GM18520 (cell line): ENCODE measurements around the gene ATG2B.
"Not testable (repeated sequence)": the region's sequence is repeated elsewhere in the genome, so short reads cannot be mapped to it uniquely, and the experiment has no call there.

Experiments
- ATAC-seq: cut with Tn5 transposase; IDR thresholded peaks from one replicate; pipeline ENCODE4 v1.9.1; 2021; ENCODE audit not compliant: unreplicated experiment

ATG2B gene

DNA sequence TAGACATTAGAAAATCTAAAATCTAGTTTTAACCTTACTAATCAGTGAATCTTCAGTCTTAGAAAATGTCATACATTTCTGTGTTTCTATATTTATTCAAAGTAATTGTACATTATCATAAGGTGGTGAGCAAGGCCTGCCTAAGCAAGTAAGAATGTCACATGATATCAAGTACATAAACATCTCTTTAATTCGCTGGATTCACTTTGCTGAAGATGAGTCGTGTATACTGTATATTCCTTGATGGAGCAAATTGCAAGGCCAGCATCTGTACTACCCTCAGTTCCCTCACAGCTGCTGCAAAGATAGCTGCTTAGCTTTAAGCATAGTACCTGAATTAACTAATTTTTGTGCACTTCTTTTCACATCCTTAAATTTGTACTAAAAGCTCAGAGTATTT lies 20.3 kb upstream of the ATG2B start:
- ATAC-seq: no peak

DNA sequence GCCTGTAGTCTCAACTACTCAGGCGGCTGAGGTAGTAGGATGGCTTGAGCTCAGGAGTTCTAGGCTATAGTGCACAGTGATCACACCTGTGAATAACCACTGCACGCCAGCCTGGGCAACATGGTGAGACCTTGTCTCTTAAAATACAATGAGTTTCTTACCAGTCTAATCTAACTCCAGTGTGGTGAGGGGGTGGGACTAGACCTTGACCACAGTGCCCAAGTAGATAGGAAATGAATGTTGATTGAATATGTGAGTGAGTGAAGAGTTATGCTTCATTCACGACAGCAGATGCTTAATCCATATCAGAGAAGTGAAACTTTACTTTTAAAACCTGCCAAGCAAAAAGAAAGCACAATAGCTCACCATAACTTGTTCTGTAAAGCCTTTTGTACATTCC lies 17.6 kb upstream of the ATG2B start:
- no peak for ATAC-seq

DNA sequence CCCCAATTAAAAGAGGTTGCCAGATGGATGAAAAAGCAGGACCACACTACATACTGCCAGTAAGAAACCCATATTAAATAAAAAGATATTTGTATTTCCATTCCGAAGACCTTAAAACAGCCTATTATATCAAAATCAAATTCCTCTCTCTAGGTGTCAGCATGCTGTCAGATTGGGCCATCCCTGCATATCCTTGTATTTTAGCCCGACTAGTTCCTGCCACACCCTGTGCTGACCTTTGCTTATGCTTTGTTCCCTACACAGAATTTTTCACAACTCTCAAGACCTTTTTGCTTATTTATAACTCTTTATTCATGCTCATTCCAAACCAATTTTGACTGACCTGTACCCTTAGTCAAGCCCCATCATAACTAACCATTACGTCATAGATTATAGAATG lies 13.0 kb upstream of the ATG2B start:
- ATAC-seq: no peak

DNA sequence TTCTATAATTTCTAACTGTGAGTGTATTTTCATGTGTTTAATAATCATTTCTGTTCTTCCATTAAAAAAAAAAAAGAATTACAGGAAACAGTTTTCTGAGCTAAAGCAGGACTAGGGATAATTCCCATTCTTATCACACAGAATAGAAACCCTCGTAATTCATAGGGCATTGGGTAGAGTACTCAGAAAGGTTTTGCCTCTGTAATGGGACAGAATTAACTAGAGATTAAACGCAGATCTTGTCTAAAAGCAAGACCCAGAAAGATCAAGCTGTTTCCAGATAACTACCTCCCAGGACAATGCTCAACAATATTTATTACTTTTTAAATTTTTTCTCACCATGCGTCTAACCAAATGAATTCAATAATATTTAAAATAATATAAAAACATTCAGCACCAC lies 10.4 kb upstream of the ATG2B start:
- ATAC-seq: no peak

DNA sequence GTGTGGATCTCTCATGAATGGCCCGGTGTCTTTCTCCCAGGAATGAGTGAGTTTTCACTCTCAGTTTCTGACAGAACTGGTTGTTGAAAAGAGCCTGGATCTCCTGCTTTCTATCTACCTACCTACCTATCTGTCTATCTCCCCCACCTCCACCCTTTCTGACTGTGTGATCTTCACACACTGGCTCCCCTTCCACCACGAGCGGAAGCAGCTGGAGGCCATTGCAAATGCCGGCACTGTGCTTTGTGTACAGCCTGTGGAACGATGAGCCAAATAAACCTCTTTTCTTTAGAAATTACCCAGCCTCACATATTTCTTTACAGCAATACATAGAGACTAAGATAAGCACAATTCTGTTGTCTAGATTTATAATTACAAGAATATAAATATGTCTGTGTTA lies 7.4 kb upstream of the ATG2B start:
- no peak for ATAC-seq

DNA sequence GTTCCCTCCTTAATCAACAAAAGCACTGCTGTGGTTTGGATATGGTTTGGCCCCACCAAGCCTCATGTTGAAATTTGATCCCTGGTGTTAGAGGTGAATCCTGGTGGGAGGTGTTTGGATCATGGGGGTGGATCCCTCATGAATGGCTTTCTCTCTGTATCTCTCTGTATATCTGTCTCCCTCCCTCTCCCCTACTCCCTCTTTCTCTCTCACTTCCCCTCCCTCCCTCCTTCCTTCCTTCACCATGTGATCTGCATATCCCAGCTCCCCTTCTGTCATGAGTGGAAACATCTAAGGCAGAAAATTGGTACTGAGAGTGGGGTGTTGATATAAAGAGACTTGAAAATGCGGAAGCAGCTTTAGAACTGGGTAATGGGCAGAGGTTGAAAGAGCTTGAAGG lies 5.4 kb upstream of the ATG2B start:
- no peak for ATAC-seq

DNA sequence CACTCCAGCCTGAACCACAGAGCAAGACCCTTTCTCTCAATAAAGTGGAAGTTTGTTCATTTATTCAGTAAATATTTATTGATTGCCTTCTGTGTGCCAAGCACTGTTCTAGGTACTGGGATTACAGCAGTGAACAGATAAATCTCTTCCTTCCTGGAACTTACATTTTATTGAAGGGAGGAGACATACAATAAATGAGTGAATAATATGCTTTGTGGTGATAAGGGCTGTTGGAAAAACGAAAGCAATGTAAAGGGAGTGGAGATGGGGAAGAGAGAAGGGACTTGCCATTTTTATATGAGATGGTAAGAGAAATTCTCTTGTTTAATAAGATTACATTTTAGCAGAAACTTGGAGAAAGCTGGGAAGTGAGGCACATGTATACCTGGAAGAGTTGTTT lies 1.8 kb upstream of the ATG2B start:
- no peak for ATAC-seq

DNA sequence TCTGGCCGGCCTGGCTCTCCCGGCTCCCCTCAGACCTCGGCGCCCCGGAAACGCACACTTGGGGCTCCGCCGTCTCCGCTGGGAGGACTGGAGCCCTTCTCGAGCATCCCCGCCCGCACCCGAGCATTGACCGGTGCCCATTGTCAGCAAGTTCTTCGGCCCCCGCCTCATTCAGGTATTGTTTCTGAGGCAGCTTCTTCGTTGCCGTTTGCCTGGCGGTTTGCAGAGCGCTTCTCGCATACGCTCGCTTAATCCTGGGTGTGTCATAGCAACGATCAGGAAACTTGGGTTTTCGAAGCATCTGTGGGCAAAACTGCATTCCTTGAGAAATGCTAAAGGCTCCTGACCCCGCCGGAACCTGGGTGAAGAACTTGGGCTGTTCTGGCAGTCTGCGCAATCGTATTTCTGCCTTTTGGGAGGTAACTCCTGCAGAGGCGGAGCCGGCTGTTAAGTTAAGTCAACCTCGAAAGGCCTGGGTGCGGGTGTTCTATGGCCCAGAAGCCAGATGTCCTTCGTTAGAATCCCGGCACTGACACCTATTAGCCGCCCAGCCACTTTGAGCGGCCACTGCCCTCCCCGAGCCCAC lies 703 bp upstream of the ATG2B start:
- ATAC-seq: no peak

DNA sequence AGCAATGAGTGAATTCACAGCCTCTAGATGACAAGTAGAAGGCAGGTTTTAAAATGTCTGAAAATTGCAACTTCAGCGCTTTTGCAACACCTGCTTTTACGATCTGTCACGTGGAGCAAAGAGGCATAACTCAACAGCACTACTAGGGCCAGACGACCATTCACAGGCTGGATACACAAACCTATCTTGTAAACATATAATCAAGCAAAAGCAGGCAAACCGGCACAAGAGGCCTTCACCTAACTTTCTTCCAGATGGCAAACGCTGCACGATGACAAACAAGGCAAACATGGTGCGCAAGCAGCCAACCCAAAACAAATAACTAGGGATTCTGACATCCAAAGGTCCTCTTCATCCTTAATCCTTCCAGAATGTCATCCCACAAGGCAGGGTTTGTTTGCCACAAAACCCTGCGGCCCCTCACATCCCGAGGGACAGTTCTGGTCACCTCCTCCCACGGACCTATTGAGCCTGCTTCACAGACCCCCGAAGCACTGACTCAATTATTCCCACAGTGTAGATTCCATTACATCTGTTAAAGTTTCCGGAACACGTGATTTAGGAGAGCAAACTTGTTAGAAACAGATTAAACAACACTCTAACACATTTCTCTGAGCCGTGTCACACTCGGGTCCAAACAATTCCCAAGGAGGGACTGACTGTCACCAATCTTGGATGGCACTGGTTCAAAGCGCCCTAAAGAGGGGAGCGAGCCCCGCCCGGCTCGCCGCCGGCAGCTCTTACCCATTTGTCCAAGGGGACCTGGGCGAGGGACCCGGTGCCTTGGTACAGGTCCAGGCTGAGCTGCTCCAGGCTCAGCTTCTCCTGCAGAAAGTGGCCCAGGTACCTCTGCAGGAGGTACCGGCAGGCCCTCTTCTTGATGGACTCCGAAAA lies 823 bp downstream of the ATG2B start:
- no peak for ATAC-seq

DNA sequence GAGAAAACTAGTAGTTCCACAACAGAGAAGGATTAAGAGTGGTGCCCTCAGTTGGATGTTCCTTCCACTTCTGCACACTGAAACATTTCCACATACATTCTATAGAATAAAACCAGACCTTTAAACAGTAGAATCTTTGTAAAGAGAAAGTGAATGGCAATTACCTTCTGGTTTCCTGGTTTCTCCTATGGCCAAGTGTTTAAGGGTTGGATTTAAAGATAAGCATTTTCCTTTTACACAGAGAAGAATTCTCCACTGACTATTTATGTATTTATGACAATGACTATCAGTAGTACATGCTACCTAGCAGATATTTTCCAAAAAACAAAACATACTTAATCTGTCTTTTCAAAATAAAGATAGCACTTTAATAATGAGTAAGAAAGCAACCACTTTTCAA lies 3.2 kb downstream of the ATG2B start:
- no peak for ATAC-seq

DNA sequence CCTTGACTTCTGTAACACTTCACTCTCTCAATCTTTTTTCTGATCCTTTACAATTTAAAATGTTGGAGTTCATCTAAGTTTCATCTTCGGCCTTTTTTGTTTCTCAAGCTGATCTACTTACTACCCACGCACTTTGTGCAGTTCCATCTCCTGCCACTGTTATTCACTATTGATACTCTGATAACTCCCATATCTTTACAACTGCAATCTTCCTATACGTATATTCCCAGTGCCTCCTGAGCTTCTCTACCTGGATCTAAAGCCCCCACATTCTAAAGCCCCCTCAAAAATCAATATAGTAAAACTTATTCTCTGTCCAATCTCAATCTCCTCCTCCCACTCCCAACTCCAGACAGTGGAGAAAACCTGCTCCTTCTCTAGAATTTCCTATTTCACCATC lies 5.9 kb downstream of the ATG2B start:
- ATAC-seq: no peak

DNA sequence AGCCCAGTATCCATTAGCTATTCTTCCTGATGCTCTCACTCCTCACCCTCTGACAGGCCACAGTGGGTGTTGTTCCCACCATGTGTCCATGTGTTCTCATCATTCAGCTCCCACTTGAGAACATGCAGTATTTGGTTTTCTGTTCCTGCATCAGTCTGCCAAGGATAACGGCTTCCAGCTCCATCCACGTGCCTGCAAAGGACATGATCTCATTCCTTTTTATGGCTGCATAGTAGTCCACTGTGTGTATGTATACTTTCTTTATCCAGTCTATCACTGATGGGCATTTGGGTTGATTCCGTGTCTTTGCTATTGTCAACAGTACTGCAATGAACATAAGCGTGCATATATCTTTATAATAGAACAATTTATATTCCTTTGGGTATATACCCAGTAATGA lies 8.9 kb downstream of the ATG2B start:
- no peak for ATAC-seq

DNA sequence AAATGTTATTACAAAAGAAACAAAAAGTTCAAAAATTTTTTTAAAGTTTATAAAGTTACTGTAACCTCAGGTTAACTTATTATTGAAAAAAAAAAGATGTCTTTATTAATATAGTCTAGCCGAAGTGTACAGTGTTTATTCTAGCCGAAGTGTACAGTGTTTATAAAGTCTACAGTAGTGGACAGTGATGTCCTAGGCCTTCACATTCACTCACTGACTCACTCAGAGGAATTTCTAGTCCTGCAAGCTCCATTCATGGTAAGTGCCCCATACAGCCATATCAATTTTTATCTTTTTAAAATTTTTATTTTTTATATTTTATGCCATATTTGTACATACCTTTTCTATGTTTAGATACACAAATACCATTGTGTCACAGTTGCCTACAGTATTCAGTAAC lies 10.4 kb downstream of the ATG2B start:
- ATAC-seq: no peak

DNA sequence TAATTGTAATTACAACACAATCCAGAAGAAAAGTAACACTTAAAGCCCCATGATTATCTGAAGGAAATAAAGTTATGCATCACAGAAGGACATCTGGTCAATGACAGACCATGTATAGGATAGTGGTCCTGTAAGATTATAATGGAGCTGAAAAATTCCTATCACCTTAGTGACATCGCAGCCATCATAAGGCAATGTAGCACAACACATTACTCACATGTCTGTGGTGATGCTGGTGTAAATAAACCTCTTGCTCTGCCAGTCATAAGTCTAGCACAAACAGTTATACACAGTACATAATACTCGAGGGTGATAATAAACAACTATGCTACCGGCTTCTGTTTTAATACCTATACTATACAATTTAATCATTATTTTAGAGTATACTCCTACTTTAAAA lies 11.2 kb downstream of the ATG2B start:
- ATAC-seq: no peak

DNA sequence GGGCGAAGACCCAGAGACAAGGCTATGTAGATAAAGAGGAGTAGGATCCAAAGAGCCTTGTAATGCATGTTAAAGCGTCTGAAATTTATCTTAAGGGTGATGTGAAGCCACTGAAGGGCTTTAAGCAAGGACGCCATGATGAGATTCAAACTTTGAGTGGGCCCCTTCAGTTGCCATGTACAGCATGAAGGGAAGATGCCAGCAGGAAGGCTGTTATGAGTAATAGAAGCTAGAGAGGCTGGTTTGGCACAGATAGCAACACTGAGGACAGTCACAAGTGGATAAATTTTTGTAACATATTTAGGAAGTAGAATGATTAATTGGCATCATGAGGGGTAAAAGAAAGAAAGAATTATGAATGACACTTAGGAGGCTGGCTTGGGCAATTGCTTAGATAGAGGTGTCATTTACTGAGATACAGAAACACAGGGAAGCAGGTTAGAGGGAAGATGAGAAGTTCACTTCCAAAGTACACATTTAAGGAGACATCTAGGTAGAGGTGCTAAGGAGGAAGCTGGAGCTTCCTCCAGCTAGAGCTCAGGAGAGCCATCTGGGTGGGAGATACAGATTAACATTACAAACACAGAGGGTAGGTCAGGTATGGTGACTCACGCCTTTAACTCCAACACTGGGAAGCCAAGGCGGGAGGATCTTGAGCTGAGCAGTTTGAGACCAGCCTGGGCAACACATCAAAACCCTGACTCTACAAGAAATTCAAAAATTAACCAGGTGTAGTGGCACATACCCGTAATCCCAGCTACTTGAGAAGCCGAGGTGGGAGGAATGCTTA lies 13.7 kb downstream of the ATG2B start:
- ATAC-seq: no peak

DNA sequence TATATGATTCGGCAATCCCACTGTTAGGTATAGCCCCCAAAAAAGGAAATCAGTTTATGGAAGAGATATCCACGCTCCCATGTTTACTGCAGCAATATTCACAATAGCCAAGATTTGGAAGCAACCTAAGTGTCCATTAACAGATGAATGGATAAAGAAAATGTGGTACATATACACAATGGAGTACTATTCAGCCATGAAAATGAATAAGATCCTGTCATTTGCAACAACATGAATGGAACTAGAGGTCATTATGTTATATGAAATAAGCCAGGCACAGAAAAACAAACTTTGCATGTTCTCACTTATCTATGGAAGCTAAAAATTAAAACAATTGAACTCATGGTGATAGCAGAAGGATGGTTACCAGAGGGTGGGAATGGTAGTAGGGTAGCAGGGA lies 15.2 kb downstream of the ATG2B start:
- not testable (repeated sequence) for ATAC-seq

DNA sequence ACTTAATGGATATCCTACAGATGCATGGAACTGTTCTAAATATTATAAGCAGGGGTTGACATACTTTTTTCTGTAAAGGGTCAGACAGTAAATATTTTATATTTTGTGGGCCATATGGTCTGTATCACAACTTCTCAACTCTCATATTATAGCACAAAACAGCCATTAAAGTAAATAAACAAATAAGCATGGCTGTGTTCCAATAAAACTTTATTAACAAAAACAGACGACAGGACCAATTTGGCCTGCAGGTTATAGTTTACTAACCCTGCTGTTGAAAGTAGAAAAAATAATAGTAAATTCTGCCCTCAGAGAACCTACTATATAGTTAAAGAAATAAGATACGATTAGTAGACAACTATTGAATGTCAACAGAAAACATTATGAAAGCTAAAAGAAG lies 17.5 kb downstream of the ATG2B start:
- no peak for ATAC-seq

DNA sequence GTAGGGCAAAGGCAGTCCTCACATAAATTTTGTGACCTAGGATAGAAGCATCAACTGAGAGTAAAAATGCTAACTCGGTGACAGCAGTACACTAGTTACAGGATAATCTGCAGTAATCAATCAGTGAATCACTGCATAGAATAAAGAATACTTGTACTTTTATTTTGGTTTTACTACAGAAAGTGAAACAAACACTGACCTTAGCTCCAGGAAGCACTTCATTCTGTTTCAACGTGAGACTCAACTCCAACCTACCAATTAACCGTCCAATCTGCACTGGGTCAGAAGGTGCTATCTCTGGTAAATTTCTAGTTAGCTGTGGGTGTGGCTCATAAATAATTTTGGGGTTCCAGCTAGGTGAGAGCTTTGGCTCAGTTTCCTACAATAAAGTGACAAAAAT lies 21.8 kb downstream of the ATG2B start:
- no peak for ATAC-seq

DNA sequence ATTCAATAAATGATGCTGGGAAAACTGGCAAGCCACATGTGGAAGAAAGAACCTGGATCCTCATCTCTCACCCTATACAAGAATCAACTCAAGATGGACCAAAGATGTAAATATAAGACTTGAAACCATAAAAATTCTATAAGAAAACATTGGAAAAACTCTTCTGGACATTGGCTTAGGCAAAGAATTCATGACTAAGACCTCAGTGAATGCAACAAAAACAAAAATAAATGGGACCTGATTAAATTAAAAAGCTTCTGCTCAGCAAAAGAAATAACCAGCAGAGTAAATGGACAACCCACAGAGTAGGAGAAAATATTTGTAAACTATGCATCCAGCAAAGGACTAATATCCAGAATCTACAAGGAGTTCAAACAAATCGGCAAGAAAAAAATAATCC lies 24.6 kb downstream of the ATG2B start:
- ATAC-seq: no peak

DNA sequence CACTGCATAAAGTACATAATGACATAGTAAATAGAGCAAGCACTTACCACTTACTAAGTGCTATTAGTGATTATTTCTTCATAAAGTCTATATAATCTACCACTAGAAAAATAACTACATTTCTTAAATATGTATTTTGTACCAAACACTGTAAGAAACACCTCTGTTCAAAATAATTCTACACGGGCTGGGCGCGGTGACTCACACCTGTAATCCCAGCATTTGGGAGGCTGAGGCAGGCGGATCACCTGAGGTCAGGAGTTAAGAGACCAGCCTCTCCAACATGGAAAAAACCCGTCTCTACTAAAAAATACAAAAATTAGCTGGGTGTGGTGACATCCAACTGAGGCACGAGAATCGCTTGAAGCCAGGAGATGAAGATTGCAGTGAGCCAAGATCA lies 38.9 kb downstream of the ATG2B start:
- no peak for ATAC-seq

DNA sequence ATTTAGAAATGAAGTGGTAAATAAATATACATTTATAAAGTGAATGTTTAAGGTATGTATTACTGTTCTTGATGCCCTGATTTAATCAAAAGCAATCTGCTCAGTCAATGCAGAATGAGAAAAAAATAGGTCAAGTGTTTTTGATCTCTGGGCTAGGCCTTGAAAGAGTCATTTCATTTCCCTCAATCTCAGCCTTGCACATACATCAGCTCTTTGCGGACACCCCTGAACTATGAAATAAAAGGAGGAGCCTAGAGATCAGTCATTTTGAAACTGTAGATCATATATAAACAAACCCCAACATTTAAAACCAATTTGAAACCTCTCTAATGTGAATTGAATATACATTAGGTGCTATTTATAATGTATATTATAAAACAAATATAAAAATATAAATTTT lies 42.5 kb downstream of the ATG2B start:
- no peak for ATAC-seq

DNA sequence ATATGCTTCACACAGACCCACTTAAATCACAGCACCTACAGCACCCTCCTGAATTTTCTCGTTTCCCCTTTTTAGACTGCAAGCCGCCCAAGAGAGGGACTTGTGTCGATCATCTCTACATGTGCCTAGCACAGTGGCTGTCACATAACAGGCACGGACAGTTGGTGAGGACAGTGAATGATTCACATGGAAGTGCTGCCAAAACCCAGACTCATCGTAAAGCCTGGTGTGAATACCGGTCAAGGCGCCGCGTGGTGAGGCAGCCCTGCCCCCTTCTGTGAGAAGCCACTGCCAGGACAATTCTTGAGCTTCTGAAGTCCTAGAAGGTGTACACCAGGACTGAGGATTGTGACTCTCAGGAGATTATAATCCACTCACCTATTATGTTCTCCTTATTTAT lies 44.3 kb downstream of the ATG2B start:
- ATAC-seq: no peak
